GM12878 (cell line): ENCODE measurements around the gene SLC22A31. TPM values are rescaled to one million over a fixed set of nuclear protein-coding genes. Genes with fewer than 3 reads are reported as not detected.

ENCODE experiments used
- ATAC-seq: fragments of 200-7000 bp; cut with Tn5 transposase; 3 replicates; pipeline ENCODE4 v1.9.1; 2020; ENCODE audit warnings: mild to moderate bottlenecking, moderate library complexity
- BruUV-seq: library from RNA; stranded (reverse); fragments of 400-500 nt; replicated peaks from 2 replicates; lab custom pipeline; 2021; lab: Mats Ljungman, UMichigan
- CTCF ChIA-PET: fragments of 300-600 bp; sonication (Branson Sonifier 250); formaldehyde crosslinking; extraction: SDS; loops from one replicate; lab custom pipeline; 2021; ENCODE audit warnings: inconsistent platforms; lab: Yijun Ruan, JAX
- POLR2A ChIA-PET: fragments of 350-600 bp; formaldehyde crosslinking; extraction: SDS; loops from one replicate; lab custom pipeline; 2021; ENCODE audit warnings: inconsistent platforms; lab: Charles Lee
- RAD21 ChIA-PET: fragments of 300-600 bp; sonication (Branson Sonifier 250); formaldehyde crosslinking; loops from one replicate; lab custom pipeline; 2023; ENCODE audit warnings: antibody characterized with exemption; ENCODE audit not compliant: unreplicated experiment; lab: Charles Lee
- SMC1A ChIA-PET: fragments of 300-600 bp; sonication (Branson Sonifier 250); formaldehyde crosslinking; loops from one replicate; lab custom pipeline; 2023; ENCODE audit not compliant: unreplicated experiment, uncharacterized antibody; lab: Charles Lee
- DNase-seq: peaks from one replicate; pipeline ENCODE4 v3.0.0-alpha.2; 2011; ENCODE audit warnings: low read depth, low spot score
- FAIRE-seq: peaks from 3 replicates; lab custom pipeline; 2011; peaks lifted over from hg19 to GRCh38; lab: Jason Lieb, UNC
- H2AFZ ChIP-seq: 2 replicates; pipeline ENCODE4 v1.6.0; 2011; ENCODE audit warnings: low read depth, low read length, control low read depth; ENCODE audit not compliant: control insufficient read depth
- H3K27ac ChIP-seq: 2 replicates; pipeline ENCODE4 v1.5.1; 2011; ENCODE audit warnings: control low read depth; ENCODE audit not compliant: control insufficient read depth, insufficient read depth
- H3K27me3 ChIP-seq, 2 experiments: replicated peaks in 1 of 2; 2 replicates each; pipeline versions ENCODE4 v1.6.0 to v1.6.1; 2011; ENCODE audit warnings: low read length in 1 of 2; ENCODE audit not compliant: control insufficient read depth in 2 of 2, insufficient read depth in 2 of 2
- H3K36me3 ChIP-seq, 2 experiments: 2 replicates each; pipeline ENCODE4 v1.5.1; 2011; ENCODE audit warnings: low read length in 1 of 2; ENCODE audit not compliant: control insufficient read depth in 2 of 2, insufficient read depth in 2 of 2
- H3K4me1 ChIP-seq: 2 replicates; pipeline ENCODE4 v1.6.1; 2011; ENCODE audit warnings: mild to moderate bottlenecking, low read length, moderate library complexity, mixed read lengths; ENCODE audit not compliant: control insufficient read depth, insufficient read depth
- H3K4me2 ChIP-seq: 2 replicates; pipeline ENCODE4 v1.6.0; 2011; ENCODE audit warnings: control low read depth; ENCODE audit not compliant: control insufficient read depth, insufficient read depth
- H3K4me3 ChIP-seq: fragments of 200-600 bp; sonication (generic); 2 replicates; pipeline ENCODE4 v1.5.1; 2016
- H3K79me2 ChIP-seq: 2 replicates; pipeline ENCODE4 v1.6.0; 2011; ENCODE audit warnings: low read length; ENCODE audit not compliant: control insufficient read depth, insufficient read depth
- H3K9ac ChIP-seq: 2 replicates; pipeline ENCODE4 v1.8.0; 2011; ENCODE audit warnings: low read length, control low read depth, mixed read lengths; ENCODE audit not compliant: control insufficient read depth, insufficient read depth
- H3K9me3 ChIP-seq: replicated peaks from 3 replicates; pipeline ENCODE4 v1.5.1; 2011; ENCODE audit warnings: mild to moderate bottlenecking, low read length; ENCODE audit not compliant: control insufficient read depth, insufficient read depth
- H4K20me1 ChIP-seq: 2 replicates; pipeline ENCODE4 v1.6.0; 2011; ENCODE audit not compliant: control insufficient read depth, insufficient read depth
- MYB ChIP-seq: fragments of 150-350 bp; IDR thresholded peaks from 2 replicates; pipeline ENCODE4 v1.6.1; 2014; ENCODE audit warnings: mild to moderate bottlenecking, low read depth, low read length, borderline replicate concordance
- POLR2AphosphoS5 ChIP-seq: IDR thresholded peaks from 2 replicates; pipeline ENCODE4 v1.6.1; 2011; ENCODE audit warnings: mild to moderate bottlenecking, low read length, inconsistent platforms
- RAD51 ChIP-seq: fragments of 450-650 bp; IDR thresholded peaks from 2 replicates; pipeline ENCODE4 v1.6.1; 2016; ENCODE audit warnings: moderate library complexity, mild to moderate bottlenecking, inconsistent platforms
- SIX5 ChIP-seq: IDR thresholded peaks from 2 replicates; pipeline ENCODE4 v1.6.1; 2011; ENCODE audit warnings: mild to moderate bottlenecking, low read depth, low read length, moderate library complexity; ENCODE audit not compliant: severe bottlenecking
- SP1 ChIP-seq: IDR thresholded peaks from one replicate; pipeline ENCODE4 v1.6.1; 2011; ENCODE audit warnings: low read depth, low read length
- SPI1 ChIP-seq: IDR thresholded peaks from 2 replicates; pipeline ENCODE4 v1.6.1; 2011; ENCODE audit warnings: low read depth, mild to moderate bottlenecking, low read length, moderate library complexity, borderline replicate concordance; ENCODE audit not compliant: insufficient read depth
- ZZZ3 ChIP-seq: IDR thresholded peaks from 2 replicates; pipeline ENCODE4 v1.6.1; 2011; ENCODE audit warnings: low read depth; ENCODE audit not compliant: control insufficient read depth, insufficient read length
- WGBS: methylation state at CpG from one replicate; pipeline ENCODE4 v1.1.6; 2016; ENCODE audit warnings: low lambda C conversion rate; ENCODE audit not compliant: insufficient replicate concordance, insufficient coverage; ENCODE audit errors: missing lambda C conversion rate; 5-methylcytosine and 5-hydroxymethylcytosine counted together
- in situ Hi-C: fragments of 300-500 bp; cut with MboI; formaldehyde crosslinking; loops from 9 replicates; pipeline ENCODE4 v1.14.3; 2018; ENCODE audit warnings: mixed read lengths
- intact Hi-C: fragments of 100-400 bp; cut with micrococcal nuclease; formaldehyde crosslinking; loops from one replicate; pipeline ENCODE4 v1.14.2; 2022; ENCODE audit not compliant: unreplicated experiment
- polyA plus RNA-seq, 11 experiments: library from polyadenylated mRNA; depleted of rRNA in 4 of 11; unstranded in 6 of 11; stranded (reverse) in 5 of 11; fragments of >200 nt; fragmentation: Nextera tagmentation in 4 of 11; fragmentation: Illumina TruSeq in 1 of 11; extraction: Ambion mirVana in 4 of 11; extraction: Trizol in 1 of 11; gene quantifications; 1 replicate in 1 of 11; 2 replicates in 10 of 11; pipeline versions ENCODE4 v1.2.1 to v1.2.3, GENCODE V29; 2011 to 2016; ENCODE audit warnings: inconsistent platforms in 2 of 11, missing spikeins in 2 of 11, low read depth in 1 of 11
- total RNA-seq, 4 experiments: library from RNA; depleted of rRNA in 3 of 4; stranded (reverse); fragments of >200 nt in 3 of 4; fragmentation: Illumina TruSeq in 1 of 4; extraction: Trizol in 1 of 4; gene quantifications; 2 replicates each; pipeline versions ENCODE4 v1.2.1 to v1.2.3, GENCODE V29; 2013 to 2021
- TF ChIP-seq, protein P1 (sequence below): fragments of 150-350 bp; IDR thresholded peaks from 2 replicates; pipeline ENCODE4 v1.6.1; 2016; ENCODE audit warnings: low read depth, low read length
- TF ChIP-seq, protein P2 (sequence below): fragments of 450-650 bp; IDR thresholded peaks from 2 replicates; pipeline ENCODE4 v1.6.1; 2016; ENCODE audit warnings: mild to moderate bottlenecking, moderate library complexity, borderline replicate concordance
- TF ChIP-seq, protein P3 (sequence below): IDR thresholded peaks from 2 replicates; pipeline ENCODE4 v1.6.1; 2011; ENCODE audit warnings: low read depth, mild to moderate bottlenecking, low read length, moderate library complexity, borderline replicate concordance; ENCODE audit errors: extremely low read depth

SLC22A31 gene
- total and polyA plus RNA-seq, 10 of the 15 experiments (the other 5 are each of a cell fraction or from before 2014, with no cell fraction given) = 0.13 to 0.24 (median 0.23) TPM; not detected in 7

DNA sequence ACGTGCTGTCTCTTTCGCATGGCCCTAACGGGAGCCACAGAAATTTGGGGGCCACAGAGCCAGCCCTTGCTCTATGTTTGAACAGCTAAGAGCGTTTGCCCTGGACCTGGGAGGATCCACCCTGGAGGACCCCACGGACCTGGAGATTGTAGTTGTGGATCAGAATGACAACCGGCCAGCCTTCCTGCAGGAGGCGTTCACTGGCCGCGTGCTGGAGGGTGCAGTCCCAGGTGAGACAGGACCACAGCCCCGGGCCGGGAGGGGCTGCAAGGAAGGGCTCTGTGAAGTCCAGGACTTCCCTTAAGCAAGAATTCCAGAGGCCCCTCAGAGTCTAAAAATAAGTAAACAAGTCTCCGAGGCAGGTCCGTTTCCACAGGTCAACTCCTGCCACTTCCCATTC is 16.9 kb downstream of the SLC22A31 start (continued):
- no peak for TF ChIP-seq SPI1
- TF ChIP-seq MYB = no peak

DNA sequence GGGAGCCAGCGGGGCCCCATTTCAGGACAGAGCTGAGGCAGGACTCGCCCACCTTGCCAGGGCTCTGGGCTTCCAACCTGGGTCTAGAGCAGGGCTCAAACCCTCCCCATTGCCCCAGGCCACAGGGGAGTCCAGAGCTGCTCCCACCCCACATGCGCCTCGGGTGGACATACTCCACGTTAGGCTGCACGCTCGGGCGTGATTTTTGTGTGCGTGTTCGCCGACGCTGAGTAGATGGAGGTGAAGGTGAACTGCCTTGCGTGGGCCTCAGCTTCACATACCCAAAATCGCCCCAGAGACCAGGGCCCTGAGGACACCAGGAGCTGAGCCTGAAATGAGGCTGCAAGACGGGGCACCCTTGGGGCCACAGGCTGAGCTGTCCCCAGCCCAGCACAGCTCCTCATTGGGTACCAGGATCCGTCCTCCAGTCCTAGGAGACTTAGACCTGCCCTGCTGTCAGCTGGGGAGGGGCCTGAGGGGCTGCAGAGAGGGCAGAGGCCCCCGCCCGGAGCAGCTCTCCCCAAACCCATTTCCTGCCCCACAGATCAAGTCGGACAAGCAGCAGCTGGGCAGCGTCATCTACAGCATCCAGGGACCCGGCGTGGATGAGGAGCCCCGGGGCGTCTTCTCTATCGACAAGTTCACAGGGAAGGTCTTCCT is 20.6 kb downstream of the SLC22A31 start:
- H3K27me3 ChIP-seq = no peaks in the 10 kb centered on the region
- no peaks in the 10 kb centered on the region for H3K4me1 ChIP-seq
- RAD21 ChIA-PET = no interaction called here
- H3K9ac ChIP-seq = no peak overlapping the region
- DNase-seq (no peak), FAIRE-seq (no peak), ATAC-seq (no peak)
- no peaks in the 10 kb centered on the region for H3K79me2 ChIP-seq
- H2AFZ ChIP-seq = no peak overlapping the region
- 52% methylated on average over 19 of the region's 25 CpGs for WGBS
- intact Hi-C loops (no loop called here), in situ Hi-C loops (no loop called here)
- no peaks in the 10 kb centered on the region for H3K9me3 ChIP-seq
- POLR2A ChIA-PET = interaction anchor here (0.6 kb wide), 1 partner anchor 647 kb away, joined by 4 read pairs; no protein-coding TSS in a partner anchor
- no peak overlapping the region for H3K4me3 ChIP-seq
- no peak overlapping the region for H3K27ac ChIP-seq
- BruUV-seq = no TSS peak
- H4K20me1 ChIP-seq = no peaks in the 10 kb centered on the region
- no peaks in the 10 kb centered on the region for H3K36me3 ChIP-seq
- SMC1A ChIA-PET = no interaction called here
- CTCF ChIA-PET = interaction anchor here (0.6 to 1.2 kb wide), 3 partner anchors 13 to 442 kb away, joined by 3 to 4 read pairs (median 4); no protein-coding TSS in a partner anchor
- H3K4me2 ChIP-seq = no peak overlapping the region
- TF ChIP-seq SIX5 (no peak), RAD51 (no peak), SP1 (no peak), ZZZ3 (no peak), POLR2AphosphoS5 (no peak)
- TF ChIP-seq, protein P1, sequence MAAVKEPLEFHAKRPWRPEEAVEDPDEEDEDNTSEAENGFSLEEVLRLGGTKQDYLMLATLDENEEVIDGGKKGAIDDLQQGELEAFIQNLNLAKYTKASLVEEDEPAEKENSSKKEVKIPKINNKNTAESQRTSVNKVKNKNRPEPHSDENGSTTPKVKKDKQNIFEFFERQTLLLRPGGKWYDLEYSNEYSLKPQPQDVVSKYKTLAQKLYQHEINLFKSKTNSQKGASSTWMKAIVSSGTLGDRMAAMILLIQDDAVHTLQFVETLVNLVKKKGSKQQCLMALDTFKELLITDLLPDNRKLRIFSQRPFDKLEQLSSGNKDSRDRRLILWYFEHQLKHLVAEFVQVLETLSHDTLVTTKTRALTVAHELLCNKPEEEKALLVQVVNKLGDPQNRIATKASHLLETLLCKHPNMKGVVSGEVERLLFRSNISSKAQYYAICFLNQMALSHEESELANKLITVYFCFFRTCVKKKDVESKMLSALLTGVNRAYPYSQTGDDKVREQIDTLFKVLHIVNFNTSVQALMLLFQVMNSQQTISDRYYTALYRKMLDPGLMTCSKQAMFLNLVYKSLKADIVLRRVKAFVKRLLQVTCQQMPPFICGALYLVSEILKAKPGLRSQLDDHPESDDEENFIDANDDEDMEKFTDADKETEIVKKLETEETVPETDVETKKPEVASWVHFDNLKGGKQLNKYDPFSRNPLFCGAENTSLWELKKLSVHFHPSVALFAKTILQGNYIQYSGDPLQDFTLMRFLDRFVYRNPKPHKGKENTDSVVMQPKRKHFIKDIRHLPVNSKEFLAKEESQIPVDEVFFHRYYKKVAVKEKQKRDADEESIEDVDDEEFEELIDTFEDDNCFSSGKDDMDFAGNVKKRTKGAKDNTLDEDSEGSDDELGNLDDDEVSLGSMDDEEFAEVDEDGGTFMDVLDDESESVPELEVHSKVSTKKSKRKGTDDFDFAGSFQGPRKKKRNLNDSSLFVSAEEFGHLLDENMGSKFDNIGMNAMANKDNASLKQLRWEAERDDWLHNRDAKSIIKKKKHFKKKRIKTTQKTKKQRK = no peak
- TF ChIP-seq, protein P2, sequence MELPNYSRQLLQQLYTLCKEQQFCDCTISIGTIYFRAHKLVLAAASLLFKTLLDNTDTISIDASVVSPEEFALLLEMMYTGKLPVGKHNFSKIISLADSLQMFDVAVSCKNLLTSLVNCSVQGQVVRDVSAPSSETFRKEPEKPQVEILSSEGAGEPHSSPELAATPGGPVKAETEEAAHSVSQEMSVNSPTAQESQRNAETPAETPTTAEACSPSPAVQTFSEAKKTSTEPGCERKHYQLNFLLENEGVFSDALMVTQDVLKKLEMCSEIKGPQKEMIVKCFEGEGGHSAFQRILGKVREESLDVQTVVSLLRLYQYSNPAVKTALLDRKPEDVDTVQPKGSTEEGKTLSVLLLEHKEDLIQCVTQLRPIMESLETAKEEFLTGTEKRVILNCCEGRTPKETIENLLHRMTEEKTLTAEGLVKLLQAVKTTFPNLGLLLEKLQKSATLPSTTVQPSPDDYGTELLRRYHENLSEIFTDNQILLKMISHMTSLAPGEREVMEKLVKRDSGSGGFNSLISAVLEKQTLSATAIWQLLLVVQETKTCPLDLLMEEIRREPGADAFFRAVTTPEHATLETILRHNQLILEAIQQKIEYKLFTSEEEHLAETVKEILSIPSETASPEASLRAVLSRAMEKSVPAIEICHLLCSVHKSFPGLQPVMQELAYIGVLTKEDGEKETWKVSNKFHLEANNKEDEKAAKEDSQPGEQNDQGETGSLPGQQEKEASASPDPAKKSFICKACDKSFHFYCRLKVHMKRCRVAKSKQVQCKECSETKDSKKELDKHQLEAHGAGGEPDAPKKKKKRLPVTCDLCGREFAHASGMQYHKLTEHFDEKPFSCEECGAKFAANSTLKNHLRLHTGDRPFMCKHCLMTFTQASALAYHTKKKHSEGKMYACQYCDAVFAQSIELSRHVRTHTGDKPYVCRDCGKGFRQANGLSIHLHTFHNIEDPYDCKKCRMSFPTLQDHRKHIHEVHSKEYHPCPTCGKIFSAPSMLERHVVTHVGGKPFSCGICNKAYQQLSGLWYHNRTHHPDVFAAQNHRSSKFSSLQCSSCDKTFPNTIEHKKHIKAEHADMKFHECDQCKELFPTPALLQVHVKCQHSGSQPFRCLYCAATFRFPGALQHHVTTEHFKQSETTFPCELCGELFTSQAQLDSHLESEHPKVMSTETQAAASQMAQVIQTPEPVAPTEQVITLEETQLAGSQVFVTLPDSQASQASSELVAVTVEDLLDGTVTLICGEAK = no peak
- TF ChIP-seq, protein P3, sequence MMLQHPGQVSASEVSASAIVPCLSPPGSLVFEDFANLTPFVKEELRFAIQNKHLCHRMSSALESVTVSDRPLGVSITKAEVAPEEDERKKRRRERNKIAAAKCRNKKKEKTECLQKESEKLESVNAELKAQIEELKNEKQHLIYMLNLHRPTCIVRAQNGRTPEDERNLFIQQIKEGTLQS = no peak
